GM19455 (cell line): Measurements from ENCODE around the gene SLC6A4.

Experiments used
- ATAC-seq: cut with Tn5 transposase; IDR thresholded peaks from one replicate; pipeline ENCODE4 v1.9.1; 2021; ENCODE audit not compliant: unreplicated experiment

SLC6A4 gene

DNA sequence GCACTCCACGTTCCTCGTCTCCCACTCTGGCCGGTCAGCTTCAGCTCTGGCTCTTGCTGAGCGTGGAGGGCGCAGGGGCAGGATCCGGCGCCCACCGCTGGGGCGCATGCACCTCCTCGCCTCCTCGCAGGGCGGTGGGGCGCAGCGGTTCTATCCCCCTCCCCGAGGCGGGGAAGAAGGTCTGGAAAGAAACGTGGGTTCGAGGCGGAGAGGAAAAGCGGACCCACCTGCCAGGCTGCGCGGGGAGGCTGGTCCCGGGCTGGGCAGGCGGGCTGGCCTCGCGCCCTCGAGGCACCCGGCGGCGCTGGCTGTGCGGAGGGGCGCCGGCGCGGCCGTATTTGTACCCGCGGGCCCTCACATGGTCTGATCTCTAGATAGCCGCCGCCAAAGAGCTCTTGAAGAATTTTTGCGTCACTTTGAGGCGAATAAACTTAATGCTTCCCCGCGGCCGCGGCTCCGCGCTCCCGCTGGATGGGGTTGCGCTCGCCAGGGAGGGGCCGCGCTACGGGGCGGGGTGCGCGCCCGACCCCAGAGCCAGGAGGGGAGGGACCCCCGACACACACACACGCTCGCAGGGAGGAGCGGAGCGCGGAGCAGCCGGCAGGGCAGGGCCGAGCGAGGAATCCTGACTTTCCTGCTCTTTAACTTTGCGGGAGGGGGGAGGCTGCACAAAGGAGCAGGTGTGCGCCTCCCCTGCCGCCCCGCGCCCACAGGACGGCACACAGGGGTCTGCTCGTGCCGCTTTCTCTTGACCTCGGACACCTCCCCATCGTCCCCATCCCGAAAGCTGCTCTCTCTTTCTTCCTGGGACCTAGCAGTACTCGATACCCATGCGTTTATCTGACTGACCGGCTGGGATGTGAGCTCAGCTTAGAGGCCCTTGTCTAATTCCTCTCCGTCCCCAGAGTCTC lies at the start of gene SLC6A4:
TSS of gene SLC6A4 (minus strand) at position 312 of the 911 bp plus-strand sequence. CDS start 13,739 bp downstream, outside the sequence.
- ATAC-seq = no peak

DNA sequence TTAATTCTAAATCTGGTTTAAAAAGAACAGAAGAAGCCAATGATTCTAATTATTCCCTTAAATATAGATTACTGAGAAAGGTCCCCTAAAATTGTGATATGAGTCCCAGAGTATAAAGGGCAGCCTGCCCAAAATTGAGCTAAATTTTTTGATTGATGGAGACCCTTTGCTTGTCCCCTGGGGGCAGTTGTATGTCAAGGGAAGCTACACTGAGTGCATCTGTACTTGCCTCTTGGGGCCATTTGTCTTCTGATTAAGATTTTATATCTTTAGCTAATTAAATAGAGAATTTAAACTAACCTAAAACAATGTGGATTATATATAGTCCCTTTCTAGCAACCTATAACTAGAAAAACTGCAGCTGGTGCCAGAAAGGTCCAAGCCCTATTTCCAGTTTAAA lies 43.7 kb upstream of the SLC6A4 start:
- no peak for ATAC-seq

DNA sequence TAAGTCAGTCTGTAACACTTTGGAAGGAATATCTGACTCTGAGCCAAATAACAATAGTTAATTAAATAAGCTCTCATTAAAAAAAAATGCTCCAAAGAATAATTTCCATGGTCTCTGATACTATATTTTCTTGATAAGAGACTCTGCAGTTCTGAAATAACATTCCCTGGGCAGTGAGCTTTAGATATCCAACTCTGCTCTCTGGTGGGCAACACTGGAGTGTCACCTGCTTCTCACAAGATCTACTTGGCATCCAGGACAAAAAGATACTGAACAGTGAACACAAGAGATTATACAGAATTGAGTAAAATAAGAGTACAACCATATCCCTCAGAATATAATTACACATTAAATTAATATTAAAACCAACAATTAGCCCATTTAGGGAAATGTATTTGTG lies 42.5 kb upstream of the SLC6A4 start:
- no peak for ATAC-seq

DNA sequence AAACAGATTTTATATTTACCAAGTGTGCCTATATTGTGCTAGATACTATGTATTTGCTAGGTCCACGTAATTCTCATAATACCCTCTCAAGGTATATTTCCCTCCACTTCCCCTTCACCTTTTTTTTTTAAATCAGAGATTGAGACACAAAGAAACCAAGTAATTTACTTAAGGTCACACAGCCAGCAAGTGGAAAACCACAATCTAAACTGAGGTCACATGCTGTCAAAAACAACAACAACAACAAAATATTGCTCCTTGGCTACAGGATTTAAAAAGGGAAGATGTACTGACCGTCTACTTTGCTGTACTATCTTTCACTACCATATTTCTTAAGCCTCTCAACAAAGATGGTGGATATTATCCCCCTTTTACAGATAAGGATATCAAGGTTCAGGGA lies 40.4 kb upstream of the SLC6A4 start:
- no peak for ATAC-seq

DNA sequence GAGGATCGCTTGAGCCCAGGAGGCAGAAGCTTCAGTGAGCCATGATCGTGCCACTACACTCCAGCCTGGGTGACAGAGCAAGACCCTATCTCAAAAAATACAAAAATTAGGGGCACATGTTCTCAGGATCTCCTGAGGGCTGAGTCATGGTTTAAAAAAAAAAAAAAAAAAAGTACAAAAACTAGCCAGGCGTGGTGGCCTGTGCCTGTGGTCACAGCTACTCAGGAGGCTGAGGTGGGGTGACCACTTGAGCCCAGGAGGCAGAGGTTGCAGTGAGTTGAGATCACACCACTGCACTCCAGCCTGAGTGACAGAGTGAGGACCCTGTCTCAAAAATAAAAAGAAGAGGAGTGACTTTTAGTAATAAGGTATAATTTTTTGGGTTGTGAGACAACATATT lies 39.4 kb upstream of the SLC6A4 start:
- no peak for ATAC-seq

DNA sequence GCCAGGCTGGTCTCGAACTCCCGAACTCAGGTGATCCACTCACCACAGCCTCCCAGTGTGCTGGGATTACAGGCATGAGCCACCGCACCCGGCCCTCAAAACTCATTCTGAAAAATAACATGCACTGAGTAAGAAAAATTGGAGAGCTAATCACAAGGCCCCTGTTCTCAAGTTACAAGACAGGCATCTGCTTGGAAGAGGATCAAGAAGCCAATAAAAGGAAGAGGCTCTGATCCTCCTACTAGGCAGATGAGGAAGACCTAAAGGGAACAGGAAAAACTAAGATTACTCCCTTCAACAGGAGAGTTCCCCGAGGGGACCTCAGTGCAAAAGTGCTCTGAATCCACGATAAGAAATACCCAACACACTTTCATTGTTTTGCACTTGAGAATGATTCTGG lies 37.9 kb upstream of the SLC6A4 start:
- ATAC-seq = no peak

DNA sequence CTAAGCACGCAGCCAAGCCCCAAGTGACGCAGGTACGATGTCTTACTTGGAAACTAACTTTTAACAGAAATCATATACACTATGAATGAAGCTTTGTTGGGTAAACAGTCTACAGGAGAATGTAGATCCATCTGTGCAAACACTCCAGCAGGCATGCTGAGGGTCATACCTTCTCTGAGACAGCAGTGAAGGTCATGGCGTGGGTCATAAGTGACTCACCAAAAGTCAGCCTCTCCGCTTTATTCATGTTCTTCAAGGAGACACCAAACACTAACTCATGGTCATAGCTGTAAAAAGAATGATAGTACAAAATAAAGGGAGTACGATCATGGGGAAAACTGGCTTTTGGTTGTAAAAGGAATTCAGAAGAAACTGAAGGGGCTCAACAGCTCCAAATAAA lies 35.6 kb upstream of the SLC6A4 start:
- ATAC-seq = no peak

DNA sequence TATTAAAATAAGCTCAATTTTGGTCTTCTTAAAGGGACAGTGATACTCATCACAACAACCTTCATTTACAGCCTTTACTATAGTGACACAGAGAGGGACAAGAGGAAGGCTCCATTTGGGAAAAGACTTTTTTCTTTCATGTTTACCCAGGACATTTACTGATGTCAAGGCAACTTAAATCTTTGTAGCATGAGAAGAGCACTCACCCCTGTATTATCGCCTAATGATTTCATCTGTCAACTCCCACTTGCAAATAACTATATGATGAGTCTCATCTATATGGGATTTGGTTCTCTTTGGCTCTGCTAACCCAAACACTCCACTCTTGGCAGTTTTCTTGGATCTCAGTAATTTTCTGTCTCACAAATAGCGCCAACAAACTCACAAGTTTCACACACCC lies 32.1 kb upstream of the SLC6A4 start:
- no peak for ATAC-seq

DNA sequence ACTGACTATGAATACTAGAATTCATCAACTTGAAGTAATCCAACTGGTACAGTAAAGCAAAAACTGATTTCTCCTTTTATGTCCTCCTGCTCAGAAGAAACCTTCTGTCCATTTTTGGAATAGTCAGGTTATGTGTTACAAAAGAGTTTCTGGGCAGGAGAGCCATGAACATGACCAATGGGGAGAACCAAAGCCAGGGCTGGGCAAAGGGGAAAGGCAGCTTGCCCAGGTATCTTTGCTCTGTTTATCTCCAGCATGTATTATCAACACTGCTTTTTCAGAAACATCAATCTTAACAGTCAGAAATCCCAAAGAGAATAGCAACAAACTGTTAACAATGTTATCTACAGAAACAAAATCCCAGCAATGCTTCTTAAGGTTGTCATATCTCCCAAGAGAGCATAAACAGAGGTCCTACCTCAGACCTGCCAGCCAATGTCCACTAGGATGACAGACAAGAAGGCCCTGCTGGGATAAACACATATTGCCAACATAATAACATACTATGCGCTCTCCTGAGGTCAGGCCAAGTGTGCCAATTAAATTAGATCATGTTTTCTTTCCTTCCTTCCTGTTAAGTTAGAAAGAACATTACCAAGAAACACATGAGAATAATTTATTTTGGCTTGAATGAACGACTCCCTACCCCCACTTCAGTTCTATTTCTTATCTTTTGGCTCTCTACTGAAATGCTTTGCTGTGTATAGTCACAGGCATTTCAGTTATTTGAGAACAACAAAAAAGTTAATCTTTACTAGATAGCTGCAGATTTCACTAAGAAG lies 28.2 kb upstream of the SLC6A4 start:
- no peak for ATAC-seq

DNA sequence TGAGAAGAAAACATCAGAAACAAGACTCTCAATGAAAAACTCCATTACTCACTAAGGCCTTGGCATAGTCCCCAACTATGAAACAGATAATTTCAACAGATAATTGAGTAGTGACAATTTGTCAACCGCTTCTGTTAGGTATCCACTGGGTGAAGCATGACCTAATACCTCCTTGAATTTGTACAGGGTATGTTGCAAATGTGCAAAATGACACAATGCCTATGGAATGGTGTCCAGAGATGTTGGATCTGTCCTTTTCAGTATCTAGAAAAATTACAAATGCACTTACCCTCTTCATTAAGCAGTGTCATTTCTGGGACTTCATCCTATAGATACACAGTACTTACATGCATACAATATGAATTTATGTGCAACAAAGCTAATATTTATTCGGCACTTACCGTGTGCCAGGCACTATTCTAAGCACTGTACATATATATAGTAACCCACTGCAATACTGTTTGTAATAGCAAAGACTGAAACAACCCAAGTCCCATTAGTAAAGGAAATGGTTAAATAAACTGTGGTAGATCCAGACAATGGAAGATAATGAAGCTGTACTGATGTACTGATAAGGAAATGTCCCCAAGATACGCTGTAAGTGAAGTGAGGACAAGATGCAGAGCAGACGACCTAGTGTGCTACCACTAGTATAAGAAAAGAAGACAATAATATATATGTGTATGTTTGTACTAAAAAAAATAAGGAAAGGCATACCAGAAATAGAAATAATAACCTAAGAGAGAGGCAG lies 21.4 kb upstream of the SLC6A4 start:
- no peak for ATAC-seq

DNA sequence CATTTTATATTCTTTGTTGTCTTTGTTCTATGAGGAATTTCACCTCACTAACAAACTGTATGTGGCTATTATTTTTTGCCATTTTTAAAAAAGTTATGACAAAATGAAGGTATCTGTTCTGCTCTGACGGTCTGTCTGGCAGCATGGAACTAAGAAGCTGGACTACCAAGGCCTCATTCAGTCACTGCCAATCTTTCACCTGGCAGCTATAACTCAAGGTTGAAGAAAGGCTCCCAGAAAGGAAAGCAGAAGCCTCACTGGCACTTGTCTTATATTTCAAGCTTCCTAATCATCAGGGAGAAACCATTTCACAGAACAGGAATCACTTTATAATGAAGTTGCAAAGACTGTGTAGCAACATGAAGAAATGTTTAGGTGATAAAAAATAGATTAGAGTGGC lies 18.7 kb upstream of the SLC6A4 start:
- no peak for ATAC-seq

DNA sequence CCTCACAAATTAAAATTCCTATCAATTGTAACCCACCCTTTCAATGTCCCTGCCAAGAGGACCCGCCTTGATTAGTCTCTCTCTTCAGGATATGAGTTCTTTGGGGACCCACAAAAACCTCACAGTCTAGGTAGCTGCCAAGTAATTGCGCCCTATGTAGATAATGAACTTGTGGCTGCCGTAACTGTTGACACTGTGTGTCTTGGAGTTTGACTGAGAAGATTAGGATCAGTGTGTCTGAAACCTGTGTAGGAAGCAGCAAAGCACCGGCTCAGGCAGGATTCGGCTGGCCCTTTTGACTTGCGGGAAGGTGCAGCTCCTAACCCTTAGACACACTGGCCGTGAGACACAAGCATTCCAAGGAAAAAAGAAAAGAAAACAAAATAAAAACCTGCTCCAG lies 17.8 kb upstream of the SLC6A4 start:
- no peak for ATAC-seq

DNA sequence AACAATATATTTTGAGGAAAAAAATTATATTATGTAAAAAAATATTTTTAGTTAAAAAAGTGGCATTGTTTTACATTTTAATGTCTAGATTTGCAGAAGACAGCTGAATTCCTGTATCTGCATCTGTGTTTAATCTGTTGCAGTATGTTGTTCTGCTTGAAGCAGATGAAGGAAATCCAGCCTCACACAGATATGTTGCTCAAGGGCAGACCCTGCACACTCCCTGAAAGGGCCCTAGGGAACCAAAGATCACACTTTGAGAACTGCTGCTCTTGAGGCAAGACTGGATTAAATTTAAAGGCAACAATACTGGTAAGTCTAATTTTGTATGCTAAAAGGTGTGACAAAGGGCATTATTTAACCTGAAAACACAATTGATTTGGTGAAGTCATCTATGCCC lies 16.4 kb upstream of the SLC6A4 start:
- no peak for ATAC-seq

DNA sequence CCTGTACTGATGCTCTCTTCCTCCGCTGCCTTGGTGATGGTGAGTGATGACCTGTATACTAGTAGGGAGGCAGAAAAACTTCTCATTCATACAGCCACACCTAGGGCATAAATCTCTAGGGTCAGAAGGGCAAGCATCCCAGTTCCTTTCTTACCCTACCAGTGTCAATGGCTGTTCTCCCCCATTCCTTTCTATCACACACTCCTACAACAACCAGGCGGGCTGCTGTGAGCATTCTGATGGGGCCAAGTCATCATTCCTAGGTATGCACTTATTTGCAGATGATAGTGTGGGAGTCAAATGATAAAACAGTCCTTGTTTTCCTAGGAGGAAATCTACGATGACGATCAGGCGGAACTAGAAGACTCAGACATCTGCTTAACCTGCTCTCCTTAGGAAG lies 14.0 kb upstream of the SLC6A4 start:
- ATAC-seq = no peak

DNA sequence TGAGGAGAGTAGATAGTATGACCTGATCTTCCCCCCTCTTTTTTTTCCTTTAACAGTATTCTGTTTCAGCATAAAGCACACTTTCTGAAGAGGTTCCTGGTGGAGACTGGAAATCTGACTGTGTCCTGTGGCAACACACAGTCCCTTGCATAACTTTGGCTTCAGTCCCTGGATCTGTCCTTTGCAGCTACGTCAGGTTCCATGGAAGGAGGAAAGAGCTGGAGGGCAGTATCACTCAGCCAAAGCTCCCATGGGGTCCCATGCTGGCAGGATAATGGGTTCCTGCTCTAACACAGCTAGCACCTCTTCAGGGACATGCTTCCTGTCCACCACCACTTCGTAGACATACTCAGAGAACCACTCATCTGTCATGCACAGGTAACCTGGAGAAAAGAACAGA lies 13.3 kb upstream of the SLC6A4 start:
- no peak for ATAC-seq

DNA sequence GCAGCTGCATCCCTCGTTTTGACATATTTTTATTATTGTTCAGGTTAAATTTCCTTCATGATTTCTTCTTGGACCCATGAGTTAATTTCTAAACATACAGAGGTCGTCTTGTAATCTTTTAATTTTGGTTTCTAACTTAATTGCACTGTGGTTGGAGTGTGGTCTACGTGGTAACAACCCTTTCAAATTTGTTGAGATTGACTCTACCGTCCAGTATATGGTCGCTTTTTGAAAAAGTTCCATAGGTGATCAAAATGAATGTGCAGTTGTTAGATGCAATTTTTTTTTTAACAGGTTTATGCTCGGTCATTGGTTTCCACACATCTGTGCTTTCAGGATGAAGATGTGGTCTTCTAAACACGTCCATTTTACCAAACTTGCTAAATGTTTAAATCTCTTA lies 11.0 kb upstream of the SLC6A4 start:
- no peak for ATAC-seq

DNA sequence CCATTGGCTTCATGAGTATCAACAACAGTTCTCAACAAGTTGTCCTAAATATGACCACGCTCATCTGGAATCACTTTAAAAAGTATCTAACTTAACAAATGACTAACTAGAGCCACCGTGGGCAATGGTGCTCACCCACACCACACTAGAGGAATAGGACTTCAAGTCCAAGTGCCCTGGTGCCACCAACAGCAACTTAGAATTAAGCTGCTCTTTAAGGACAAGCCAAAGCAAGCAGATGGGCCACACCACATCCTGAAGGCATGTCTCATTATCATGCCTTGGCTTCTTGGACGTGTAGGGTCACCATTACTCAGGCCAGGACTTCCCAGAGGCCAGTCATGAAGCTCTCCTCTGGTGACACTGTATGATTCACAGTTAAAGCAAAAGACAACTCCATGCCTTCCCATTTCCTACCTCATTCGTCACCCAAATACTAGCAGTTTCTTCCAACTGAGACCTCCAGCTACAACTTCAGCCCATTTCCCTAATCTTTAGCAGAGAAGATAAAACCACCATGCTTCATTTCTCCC lies 9.4 kb upstream of the SLC6A4 start:
- no peak for ATAC-seq

DNA sequence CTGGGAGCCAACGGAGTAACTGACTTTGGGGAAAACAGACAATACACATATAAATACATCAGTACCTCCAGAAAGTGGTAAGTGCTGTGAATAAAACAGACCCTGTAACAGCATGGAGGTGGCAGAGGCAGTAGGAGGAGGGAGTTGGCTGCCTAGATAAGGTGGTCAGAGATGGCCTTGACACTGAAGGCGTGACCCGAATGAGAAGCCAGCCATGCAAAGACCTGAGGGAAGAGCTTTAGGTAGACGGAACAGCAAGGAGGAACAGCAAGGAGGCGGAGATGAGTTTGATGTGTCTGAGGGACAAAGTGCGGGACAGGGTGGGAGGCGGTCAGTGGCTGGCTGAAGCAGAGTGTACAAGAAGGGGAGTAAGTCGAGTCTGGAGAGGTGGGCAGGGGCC lies 8.1 kb upstream of the SLC6A4 start:
- ATAC-seq = no peak

DNA sequence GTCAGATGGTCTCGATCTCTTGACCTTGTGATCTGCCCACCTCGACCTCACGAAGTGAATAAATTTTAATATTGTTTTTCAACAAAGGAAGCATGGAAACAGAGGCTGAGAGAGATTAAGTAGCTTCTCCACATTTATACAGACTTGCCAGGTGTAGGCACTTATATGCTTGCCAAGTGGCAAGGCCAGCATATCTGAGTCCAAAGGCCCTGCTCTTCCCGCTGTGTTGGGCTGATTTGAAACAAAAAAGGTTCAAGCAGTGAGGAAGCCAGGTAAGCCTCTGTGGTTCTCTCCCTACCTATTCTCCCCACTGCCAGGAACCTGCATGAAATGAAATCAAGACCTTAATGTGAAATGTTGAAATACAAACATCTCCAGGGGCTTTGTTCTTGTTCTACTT lies 7.5 kb upstream of the SLC6A4 start:
- ATAC-seq = no peak

DNA sequence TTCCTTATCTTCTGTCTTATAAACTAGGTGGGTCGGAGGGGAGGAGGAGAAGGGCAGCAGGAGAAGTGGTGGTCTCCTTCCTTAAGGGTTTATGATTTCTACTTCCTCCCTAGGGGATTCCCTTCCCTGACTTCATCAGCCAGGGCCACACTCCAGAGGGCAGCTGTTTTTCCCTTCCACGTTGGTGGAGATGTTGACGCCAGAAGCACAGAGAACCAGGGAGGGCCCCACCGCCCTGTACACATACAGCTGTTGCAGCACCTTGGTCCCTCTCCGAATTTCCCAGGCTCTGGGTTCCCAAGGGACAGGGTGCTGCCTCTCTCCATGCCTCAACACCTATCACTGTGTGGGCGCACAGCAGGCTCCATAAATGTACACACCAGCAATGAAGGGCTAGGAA lies 5.6 kb upstream of the SLC6A4 start:
- ATAC-seq = no peak

DNA sequence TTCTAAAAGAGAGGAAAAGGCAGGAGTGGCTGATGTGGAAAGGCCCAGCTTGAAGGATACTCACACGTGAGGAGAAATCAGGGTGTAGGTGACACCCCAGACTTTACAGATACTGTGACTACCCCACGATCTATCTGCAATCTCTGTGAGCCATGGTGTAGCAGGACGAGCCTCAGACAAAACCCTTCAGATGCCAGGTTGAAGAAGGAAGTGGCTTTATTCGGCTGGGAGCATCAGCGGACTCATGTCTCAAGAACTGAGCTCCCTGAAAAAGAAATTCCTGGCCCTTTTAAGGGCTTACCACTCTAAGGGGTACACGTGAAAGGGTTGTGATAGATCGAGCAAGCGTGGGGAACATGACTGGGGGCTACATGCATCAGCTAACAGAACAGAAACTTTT lies 4.7 kb upstream of the SLC6A4 start:
- ATAC-seq = no peak
